SIG-M5 treated with dmso at 0.1 percent for 504 hours (cell line): ENCODE data around the gene OR2T29.
"Not testable (repeated sequence)": the region's sequence is repeated elsewhere in the genome, so short reads cannot be mapped to it uniquely, and the experiment has no call there.

Source experiments
- DNase-seq: peaks from one replicate; lab custom pipeline; 2025; ENCODE audit not compliant: unreplicated experiment; lab: John Stamatoyannopoulos, UW

The OR2T29 gene, protein sequence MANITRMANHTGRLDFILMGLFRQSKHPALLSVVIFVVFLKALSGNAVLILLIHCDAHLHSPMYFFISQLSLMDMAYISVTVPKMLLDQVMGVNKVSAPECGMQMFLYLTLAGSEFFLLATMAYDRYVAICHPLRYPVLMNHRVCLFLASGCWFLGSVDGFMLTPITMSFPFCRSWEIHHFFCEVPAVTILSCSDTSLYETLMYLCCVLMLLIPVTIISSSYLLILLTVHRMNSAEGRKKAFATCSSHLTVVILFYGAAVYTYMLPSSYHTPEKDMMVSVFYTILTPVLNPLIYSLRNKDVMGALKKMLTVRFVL

DNA sequence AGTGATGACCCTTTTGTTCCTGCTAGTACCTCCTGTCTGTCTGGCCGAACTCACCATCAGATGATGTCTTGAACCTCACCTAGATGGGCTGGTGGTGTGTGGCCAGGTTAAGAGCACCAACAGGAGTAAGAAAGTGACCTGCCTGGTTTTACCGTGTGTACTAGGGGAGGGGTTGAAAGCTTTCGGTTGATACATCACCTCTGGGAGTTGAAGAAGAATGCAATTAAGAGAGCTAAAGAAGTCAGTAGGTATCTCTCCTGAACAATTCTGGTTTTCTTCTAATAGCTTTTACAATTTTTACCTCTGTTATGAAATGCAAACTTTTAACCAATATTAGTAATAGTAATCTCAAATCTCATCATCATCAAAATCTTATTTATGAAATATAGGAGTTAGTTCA, at the start of gene OR2T29:
OR2T29 (minus strand) TSS at position 101 of the 400 bp plus-strand sequence. CDS start 3,281 bp downstream, outside the sequence.
- DNase-seq: not testable (repeated sequence)

DNA sequence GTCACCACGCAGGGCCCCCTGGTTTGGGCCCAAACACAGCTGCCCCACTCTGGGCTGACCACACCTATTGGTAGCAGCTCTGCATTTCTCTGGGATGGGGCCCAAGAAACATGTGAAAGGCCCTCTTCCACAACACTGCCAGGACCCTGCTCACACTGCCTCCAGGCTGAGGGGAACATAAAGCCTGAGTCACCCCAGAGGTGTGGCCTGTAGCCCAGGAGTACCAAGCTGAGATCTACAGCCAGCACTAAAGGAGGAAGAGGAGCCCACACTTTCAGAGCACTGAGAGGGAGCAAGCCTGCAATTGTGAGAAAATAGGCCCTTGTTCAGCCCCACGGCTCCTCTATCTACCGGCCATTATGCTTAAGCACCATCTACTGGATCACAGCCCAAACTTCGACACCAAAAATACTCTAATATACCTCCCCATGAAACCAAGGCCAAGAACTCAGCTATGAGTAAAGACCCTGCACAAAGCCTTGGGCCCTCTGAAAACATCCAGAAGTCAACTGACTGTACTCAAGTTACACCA, 49.4 kb upstream of the OR2T29 start:
- DNase-seq: no peak

DNA sequence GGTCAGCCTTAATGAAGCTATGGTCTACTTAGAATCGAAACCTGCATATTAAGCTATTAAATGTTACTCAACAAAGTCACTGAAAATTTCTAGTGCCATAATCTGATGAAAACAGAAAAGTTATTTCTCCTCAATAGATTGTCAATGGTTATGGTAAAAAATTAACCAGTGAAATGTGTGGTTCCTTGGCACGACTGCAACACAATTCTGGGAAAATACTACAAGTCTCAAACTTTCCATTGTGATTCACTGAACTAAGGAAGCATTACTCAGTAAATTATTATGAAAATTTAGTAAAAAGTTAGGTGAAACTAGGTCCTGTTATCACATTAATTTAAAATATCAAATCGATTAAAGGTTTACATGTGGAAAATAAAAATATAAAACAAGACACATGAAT, 47.7 kb upstream of the OR2T29 start:
- no peak for DNase-seq

- DNase-seq: no peak
Observed at GRCh38 chr1:248599396-248599795, 36.8 kb upstream of the OR2T29 start.

- DNase-seq: no peak
Observed at GRCh38 chr1:248597589-248597988, 35.0 kb upstream of the OR2T29 start, which contains the start of gene OR2T10. OR2T10 (minus strand) TSS chr1:248597700; CDS start chr1:248593768, 3,932 bp downstream.

GRCh38 chr1:248596615-248597014, 34.0 kb upstream of the OR2T29 start:
- DNase-seq: peak; percentile 66

DNA sequence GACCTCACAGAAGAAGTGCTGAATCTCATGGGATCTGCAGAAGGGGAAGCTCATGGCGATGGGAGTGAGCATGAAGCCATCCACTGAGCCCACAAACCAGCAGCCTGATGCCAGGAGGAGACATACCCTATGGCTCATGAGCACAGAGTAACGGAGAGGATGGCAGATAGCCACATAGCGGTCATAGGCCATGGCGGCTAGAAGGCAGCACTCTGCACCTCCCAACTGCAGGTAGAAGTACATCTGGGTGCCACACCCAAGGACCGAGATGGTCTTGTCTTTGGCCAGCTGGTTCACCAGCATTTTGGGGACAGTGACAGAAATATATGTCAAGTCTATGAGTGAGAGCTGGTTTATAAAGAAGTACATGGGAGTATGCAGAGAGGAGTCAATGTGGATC, 30.7 kb upstream of the OR2T29 start:
- no peak for DNase-seq

GRCh38 chr1:248592655-248593054, 30.1 kb upstream of the OR2T29 start:
- DNase-seq: no peak

DNA sequence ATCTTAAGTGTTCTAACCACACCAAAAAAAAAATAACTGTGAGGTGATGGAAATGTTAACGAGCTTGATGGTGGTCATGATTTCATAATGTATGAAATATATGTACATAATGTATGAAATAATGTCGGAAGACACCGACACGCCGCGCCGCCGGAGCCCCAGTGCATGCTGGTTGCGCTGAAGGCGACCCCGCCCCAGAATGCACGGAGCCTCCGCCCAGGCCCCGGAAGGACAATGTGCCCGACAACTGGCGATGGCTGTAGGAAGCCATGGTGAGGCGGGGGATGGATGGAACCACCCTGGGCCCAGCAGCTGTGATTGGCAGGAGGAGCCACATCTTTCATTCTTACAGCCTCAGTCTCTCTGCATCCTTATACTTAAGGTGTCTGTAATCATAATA, 27.5 kb upstream of the OR2T29 start:
- no peak for DNase-seq

DNA sequence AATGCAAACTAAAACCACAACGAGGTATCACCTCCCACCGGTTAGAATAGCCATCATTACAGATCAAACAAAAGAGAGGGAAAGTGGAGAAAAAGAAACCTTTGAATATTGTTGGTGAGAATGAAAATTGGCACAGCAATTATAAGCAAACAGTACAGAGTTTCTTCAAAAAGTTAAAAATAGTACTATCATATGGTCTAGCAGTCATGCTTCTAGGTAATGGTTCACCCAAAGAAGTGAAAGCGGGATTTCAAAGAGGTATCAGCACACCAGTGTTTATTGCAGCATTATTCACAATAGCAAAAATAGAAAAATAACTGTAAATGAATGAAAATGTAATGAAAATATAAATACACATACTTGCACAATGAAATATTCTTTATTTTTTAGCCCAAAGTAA, 26.8 kb upstream of the OR2T29 start:
- DNase-seq: no peak

DNA sequence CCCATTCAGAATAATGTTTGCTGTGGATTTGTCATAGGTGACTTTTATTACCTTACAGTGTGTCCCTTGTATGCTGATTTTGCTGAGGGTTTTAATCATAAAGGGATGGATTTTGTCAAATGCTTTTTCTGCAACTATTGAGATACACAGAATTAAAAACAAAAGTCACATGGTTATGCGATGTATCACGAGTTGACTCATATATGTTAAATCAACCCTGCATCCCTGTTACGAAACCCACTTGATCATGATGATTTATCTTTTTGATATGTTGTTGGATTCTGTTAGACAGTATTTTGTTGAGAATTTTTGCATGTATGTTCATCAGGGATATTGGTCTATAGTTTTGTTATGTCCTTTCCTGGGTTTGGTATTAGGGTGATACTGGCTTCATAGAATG, 22.7 kb upstream of the OR2T29 start:
- no peak for DNase-seq

DNA sequence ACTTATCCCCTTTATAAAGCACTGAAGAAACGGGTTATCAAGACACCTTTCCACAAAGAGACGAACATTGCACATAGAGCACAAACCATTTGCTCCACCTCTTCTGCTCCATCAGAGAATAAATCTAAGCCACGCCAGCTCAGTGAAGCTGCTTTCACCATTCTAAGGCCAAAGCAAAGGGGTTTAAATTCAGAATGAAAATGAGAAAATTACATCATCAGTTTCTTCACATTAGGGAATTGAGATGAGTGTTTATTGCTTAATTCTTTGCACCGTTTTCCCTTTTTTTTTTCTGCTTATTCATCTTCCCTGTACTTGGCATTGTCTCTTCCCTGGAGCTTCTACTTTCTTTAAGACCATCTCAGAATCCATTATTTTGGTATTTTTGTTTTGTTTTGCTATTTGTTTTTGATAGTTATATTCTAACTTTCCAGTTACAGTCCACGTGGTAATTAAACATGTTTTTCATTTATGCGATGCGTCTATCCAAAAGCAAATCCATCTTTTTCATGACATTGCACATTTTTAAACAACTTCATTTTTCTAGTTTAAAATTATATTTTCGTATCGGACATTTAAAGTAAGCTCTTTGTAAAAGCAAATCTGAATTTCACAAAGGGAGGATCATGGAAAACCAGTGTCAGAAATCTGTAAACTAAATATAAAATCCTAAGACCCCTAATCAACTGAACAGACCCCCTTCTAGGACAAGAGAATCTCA, 13.8 kb upstream of the OR2T29 start:
- peak; percentile 32 for DNase-seq

DNA sequence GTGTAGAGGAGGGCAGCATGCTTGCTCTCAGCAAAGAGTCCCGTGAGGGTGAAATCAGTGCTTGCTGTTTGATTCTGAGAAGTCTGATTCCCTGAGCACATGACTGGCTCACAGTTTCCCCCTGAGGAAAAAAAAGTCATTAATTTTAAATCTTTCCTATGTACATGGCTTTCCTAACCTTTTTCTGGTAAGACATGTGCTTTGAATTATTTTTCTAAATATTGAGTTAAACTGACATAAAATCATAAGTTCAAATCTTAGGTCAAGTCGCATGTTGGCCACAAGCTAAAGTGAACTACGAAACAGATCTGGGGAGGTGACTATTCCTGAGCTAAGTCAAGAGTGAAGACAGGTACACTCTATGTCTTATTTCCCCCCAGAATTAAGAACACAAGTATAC, 12.1 kb upstream of the OR2T29 start, which contains the start of gene OR2T34:
OR2T34 (minus strand) TSS at position 101 of the 400 bp plus-strand sequence; CDS start at position 101, 0 bp downstream.
- DNase-seq: not testable (repeated sequence)

GRCh38 chr1:248573856-248574255, 11.3 kb upstream of the OR2T29 start:
- DNase-seq: not testable (repeated sequence)

- not testable (repeated sequence) for DNase-seq
Observed at GRCh38 chr1:248572049-248572448, 9.5 kb upstream of the OR2T29 start.

GRCh38 chr1:248570811-248571210, 8.2 kb upstream of the OR2T29 start:
- DNase-seq: not testable (repeated sequence)

DNA sequence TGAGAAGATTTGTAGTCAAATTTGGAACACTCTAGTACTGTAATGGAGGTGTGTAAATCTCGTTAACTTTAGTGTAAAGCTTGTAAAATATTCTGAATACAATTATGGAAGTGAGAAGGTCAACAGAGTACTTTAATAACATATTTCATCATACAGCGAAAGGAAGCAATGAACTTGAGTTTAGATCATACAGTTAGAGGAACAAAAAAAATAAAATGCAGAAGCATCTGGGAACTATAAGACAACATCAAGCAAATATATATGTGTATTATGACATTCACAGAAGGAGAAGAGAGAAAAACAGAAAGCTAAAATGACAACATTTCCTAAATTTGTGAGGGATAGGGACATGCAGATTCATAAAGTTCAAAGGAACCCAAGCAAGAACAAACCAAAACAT, 6.5 kb upstream of the OR2T29 start:
- DNase-seq: peak; percentile 45

DNA sequence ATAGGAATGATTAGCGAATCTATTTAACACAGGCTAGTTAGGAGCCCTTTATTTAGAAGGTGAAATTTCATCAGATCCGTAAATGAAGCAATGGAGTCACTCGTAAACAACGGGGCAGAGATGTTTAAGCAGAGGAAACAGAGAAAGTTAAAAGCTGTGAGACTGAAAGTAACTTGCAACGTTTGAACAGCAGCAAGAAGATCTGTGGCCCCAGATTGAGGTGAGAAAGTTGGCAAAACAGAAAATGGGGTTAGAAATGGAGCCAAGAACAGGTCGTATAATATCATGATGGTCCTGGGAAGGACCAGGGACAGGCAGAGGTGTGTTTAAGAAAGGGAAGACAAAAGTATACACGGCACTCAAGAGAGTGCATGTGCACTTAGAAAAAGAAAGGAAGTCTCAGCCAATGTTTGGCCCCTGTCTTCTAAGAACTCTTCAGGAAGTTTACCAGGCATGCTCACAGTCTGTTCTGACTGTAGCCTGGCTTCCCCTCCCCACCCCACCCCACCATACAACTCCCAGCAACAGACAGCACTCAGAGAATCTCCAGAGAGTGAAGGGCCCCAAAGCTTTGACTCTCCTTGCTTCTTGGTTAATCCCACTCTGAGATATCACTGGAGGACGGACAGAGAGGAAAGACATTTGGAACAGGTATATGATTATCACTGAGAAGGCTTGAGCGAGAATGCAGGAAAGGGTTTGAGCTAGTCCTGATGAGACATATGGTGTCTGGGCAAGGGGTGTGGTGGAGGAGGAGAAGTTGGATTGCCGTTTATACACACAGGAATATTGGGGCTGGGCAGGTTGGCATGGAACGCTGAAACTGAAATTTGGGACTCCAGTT, 3.2 kb upstream of the OR2T29 start:
- DNase-seq: peak; percentile 19

DNA sequence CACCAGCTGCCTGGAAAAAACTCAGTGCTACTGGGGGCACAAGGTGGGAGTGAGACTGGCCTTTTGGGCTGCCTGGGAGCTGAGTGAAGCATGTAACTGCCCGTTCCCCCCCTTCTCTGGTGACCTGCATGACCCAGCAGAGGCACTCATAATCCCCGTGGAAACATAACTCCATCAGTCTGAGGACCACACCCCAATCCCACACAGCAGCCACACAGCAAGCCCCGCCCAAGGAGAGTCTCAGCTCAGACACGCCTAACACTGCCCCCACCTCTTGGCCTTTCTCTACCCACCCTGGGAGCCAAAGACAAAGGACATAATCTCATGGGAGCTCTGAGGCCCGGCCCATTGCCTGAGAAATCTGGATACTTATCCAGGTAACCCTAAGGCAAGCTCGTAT, 11.5 kb downstream of the OR2T29 start:
- not testable (repeated sequence) for DNase-seq

DNA sequence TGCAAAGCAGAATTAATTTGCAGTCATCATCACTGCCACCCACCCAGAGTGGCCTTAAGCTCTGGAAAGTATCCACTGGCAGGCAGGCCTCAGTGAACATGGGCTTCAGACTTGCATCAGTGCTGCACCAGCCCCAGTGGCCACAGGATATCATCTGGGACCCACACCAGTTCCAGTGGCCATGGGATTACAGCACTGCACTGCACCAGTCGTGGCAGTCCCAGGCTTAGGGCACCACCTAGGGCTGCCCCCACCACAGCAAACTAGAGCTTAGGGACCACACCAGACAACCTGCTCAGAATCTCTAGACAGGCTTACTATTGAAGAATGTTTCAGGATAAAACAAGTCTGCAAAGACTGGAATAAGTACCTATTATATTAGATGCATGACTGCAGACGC, 15.2 kb downstream of the OR2T29 start:
- not testable (repeated sequence) for DNase-seq

- DNase-seq: not testable (repeated sequence)
Observed at GRCh38 chr1:248537449-248537848, 25.1 kb downstream of the OR2T29 start.
